Measurements from ENCODE around the gene ACAD9. TPM values are rescaled to one million over a fixed set of nuclear protein-coding genes. Genes with fewer than 3 reads are reported as not detected.

The ACAD9 gene
- total and polyA plus RNA-seq, 9 of the 15 experiments (the other 6 are each of a cell fraction or from before 2014, with no cell fraction given) = 10.2 to 32.6 (median 22.8) TPM

DNA sequence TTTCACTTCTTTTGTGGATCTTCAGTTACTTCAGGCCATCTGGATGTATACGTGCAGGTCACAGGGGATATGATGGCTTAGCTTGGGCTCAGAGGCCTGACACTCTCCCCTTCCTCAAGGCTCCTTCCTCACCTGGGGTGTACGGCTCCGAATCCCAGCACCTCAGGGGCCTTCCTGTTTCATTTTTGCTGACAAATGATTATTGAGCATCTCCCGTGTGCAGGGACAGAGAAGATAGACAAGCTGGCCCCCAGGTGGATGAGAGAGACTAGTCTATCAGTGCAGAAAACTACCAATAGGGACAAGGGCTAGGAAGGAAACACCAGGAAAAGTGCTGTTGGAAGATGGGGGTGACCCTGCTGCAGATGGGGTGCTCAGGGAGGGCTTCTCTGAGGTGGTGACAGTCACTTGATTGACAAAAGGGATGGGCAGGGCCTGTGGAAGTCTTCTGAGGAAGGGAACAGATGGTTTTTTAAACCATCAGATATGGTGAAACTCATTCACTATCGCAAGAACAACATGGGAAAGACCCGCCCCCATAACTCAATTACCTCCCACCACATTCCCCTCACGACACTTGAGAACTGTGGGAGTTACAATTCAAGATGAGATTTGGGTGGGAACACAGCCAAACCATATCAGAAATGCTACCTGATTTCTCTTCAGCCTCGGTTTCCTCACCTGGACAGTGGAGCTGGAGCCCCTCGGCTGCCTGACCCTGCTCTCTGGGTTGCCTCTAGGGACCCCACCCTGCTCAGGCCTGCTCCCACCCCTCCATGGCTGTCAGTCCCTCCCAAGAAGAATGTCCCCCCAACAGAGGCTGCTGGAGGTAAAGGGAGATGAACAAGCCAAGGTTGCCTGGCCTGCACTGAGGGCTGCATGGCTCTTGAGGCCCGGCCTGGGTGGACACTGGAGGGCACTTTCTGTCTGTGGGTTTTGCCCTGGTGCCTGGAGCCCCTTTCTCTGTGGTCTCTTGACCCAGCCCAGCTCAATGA is 37.2 kb upstream of the ACAD9 start (continued):
- TF ChIP-seq BHLHE40 (IDR thresholded peaks at IDR 0.05; ENCODE audit: low read length) (no peak), SNRNP70 (optimal IDR thresholded peaks at IDR 0.05; ENCODE audit: low read depth, low read length) (no peak), KHSRP (IDR thresholded peaks at IDR 0.05) (no peak), PCBP2 (IDR thresholded peaks at IDR 0.05; ENCODE audit: low read depth, low read length, poor library complexity, severe bottlenecking) (no peak), NR2C1 (IDR thresholded peaks at IDR 0.05) (no peak), NR2C1 (tag; IDR thresholded peaks at IDR 0.05) (no peak), THRAP3 (IDR thresholded peaks at IDR 0.05; ENCODE audit: borderline replicate concordance) (no peak), MYNN (IDR thresholded peaks at IDR 0.05) (no peak), MYNN (CRISPR knock-in tag; IDR thresholded peaks at IDR 0.05) (no peak), ZNF3 (CRISPR knock-in tag; IDR thresholded peaks at IDR 0.05) (peak; percentile 98), LARP7 (IDR thresholded peaks at IDR 0.05) (no peak), SMC3 (conservative IDR thresholded peaks at IDR 0.05; ENCODE audit: insufficient read depth, low read depth, low read length) (no peak), POLR2AphosphoS5 (IDR thresholded peaks at IDR 0.05; ENCODE audit: control insufficient read depth, insufficient read depth, low read depth, low read length) (no peak), ZNF324 (CRISPR knock-in tag; IDR thresholded peaks at IDR 0.05) (no peak), SREBF2 (CRISPR knock-in tag; IDR thresholded peaks at IDR 0.05) (no peak), ZKSCAN3 (CRISPR knock-in tag; IDR thresholded peaks at IDR 0.05) (no peak), PRPF4 (IDR thresholded peaks at IDR 0.05; ENCODE audit: insufficient read depth, low read depth, low read length, poor library complexity, severe bottlenecking) (no peak), PRMT5 (CRISPR knock-in tag; IDR thresholded peaks at IDR 0.05) (no peak), PTBP1 (IDR thresholded peaks at IDR 0.05; ENCODE audit: low read depth, low read length) (no peak), HNRNPH1 (optimal IDR thresholded peaks at IDR 0.05; ENCODE audit: low read depth, low read length) (no peak)
- TF ChIP-seq, protein P1, sequence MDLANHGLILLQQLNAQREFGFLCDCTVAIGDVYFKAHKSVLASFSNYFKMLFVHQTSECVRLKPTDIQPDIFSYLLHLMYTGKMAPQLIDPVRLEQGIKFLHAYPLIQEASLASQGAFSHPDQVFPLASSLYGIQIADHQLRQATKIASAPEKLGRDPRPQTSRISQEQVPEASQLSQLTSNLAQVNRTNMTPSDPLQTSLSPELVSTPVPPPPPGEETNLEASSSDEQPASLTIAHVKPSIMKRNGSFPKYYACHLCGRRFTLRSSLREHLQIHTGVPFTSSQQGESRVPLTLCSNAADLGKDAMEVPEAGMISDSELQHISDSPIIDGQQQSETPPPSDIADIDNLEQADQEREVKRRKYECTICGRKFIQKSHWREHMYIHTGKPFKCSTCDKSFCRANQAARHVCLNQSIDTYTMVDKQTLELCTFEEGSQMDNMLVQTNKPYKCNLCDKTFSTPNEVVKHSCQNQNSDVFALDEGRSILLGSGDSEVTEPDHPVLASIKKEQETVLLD (IDR thresholded peaks at IDR 0.05) = no peak
- TF ChIP-seq, protein P2, sequence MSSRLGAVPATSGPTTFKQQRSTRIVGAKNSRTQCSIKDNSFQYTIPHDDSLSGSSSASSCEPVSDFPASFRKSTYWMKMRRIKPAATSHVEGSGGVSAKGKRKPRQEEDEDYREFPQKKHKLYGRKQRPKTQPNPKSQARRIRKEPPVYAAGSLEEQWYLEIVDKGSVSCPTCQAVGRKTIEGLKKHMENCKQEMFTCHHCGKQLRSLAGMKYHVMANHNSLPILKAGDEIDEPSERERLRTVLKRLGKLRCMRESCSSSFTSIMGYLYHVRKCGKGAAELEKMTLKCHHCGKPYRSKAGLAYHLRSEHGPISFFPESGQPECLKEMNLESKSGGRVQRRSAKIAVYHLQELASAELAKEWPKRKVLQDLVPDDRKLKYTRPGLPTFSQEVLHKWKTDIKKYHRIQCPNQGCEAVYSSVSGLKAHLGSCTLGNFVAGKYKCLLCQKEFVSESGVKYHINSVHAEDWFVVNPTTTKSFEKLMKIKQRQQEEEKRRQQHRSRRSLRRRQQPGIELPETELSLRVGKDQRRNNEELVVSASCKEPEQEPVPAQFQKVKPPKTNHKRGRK (tag; IDR thresholded peaks at IDR 0.05) = no peak
- TF ChIP-seq, protein P3, sequence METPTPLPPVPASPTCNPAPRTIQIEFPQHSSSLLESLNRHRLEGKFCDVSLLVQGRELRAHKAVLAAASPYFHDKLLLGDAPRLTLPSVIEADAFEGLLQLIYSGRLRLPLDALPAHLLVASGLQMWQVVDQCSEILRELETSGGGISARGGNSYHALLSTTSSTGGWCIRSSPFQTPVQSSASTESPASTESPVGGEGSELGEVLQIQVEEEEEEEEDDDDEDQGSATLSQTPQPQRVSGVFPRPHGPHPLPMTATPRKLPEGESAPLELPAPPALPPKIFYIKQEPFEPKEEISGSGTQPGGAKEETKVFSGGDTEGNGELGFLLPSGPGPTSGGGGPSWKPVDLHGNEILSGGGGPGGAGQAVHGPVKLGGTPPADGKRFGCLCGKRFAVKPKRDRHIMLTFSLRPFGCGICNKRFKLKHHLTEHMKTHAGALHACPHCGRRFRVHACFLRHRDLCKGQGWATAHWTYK (CRISPR knock-in tag; IDR thresholded peaks at IDR 0.05) = no peak
